Left lung (tissue), 10 donors: ENCODE results near the gene KIR3DL2. TPM values are rescaled to one million over a fixed set of nuclear protein-coding genes. Genes with fewer than 3 reads are reported as not detected.
"Not testable (repeated sequence)": the region's sequence is repeated elsewhere in the genome, so short reads cannot be mapped to it uniquely, and the experiment has no call there.

ENCODE experiments used
- ATAC-seq: fragments of 200-7000 bp; cut with Tn5 transposase; one replicate; pipeline ENCODE4 v1.9.1; 2020; ENCODE audit warnings: moderate library complexity
- DNase-seq, 4 donors: peaks; one replicate each; pipeline ENCODE4 v3.0.0-alpha.2; 2013 to 2020
- H3K27ac ChIP-seq, 2 donors: fragments of 200-600 bp; sonication (generic) in 1 of 2; one replicate each; pipeline versions ENCODE4 v1.5.0 to v1.8.0; 2020 to 2021
- H3K27me3 ChIP-seq, 2 donors: fragments of 200-600 bp; sonication (generic) in 1 of 2; one replicate each; pipeline versions ENCODE4 v1.5.0 to v1.8.0; 2020 to 2021
- H3K36me3 ChIP-seq, 2 donors: fragments of 200-600 bp; sonication (generic) in 1 of 2; one replicate each; pipeline versions ENCODE4 v1.5.0 to v1.8.0; 2020 to 2021
- H3K4me1 ChIP-seq, 2 donors: fragments of 200-600 bp; one replicate each; pipeline ENCODE4 v1.8.0; 2021
- H3K4me3 ChIP-seq, 2 donors: fragments of 200-600 bp; sonication (generic) in 1 of 2; one replicate each; pipeline versions ENCODE4 v1.5.0 to v1.8.0; 2020 to 2021; ENCODE audit warnings: mild to moderate bottlenecking in 1 of 2
- H3K9me3 ChIP-seq, 2 donors: fragments of 200-600 bp; sonication (generic) in 1 of 2; one replicate each; pipeline versions ENCODE4 v1.5.0 to v1.8.0; 2020 to 2021
- intact Hi-C, 2 donors: fragments of 100-400 bp; cut with DNase I; formaldehyde crosslinking; loops; one replicate each; pipeline versions ENCODE4 v1.11.2 to v1.14.2; 2022
- polyA plus RNA-seq, 6 donors: library from polyadenylated mRNA; unstranded; fragments of 120-200 nt; gene quantifications; one replicate each; pipeline ENCODE4 v1.2.1, GENCODE V29; 2013; ENCODE audit not compliant: insufficient read length in 6 of 6
- total RNA-seq, 2 donors: library from RNA; stranded (reverse); fragmentation: NEBNext Ultra II Directional; extraction: Animal tissue kit (Norgen Biotek cat#: 25700); gene quantifications; one replicate each; pipeline ENCODE4 v1.2.1, GENCODE V29; 2021
- TF ChIP-seq, protein P1 (sequence below), 2 donors: fragments of 200-600 bp; sonication (generic) in 1 of 2; IDR thresholded peaks; one replicate each; pipeline versions ENCODE4 v1.5.0 to v1.8.0; 2021; ENCODE audit warnings: antibody characterized with exemption in 2 of 2
- donor health status: DM: no; HTN: yes; CAD: no.
- donor health status: DM: no; HTN: no; CAD: no.

KIR3DL2 gene
- total and polyA plus RNA-seq, 8 donors, result 0.10 to 0.42 (median 0.20) TPM; not detected in 5

DNA sequence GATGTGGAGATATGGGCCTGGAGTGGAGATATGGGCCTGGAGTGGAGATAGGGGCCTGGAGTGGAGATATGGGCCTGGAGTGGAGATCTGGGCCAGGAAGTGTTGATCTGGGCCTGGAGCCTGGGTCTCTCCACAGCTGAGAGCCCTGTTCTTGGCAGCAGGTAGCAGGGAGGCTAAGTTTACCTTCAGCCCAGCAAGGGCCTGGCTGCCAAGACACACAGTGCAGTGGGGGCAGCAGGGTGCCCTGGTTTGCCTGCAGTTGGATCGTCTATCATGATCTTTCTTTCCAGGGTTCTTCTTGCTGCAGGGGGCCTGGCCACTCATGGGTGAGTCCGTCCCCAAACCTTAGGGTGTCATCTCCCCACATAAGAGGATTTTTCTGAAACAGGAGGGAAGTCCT, 687 bp downstream of the KIR3DL2 start:
- H3K36me3 ChIP-seq, result no peaks in the 10 kb centered on the region
- peaks cover 0 to 7% of the 10 kb centered on the region in 2 donors for H3K4me1 ChIP-seq
- no peak for DNase-seq
- no peaks in the 10 kb centered on the region for H3K9me3 ChIP-seq
- ATAC-seq, result no peak
- H3K4me3 ChIP-seq, result no peak overlapping the region
- no peak overlapping the region for H3K27ac ChIP-seq
- TF ChIP-seq, protein P1, sequence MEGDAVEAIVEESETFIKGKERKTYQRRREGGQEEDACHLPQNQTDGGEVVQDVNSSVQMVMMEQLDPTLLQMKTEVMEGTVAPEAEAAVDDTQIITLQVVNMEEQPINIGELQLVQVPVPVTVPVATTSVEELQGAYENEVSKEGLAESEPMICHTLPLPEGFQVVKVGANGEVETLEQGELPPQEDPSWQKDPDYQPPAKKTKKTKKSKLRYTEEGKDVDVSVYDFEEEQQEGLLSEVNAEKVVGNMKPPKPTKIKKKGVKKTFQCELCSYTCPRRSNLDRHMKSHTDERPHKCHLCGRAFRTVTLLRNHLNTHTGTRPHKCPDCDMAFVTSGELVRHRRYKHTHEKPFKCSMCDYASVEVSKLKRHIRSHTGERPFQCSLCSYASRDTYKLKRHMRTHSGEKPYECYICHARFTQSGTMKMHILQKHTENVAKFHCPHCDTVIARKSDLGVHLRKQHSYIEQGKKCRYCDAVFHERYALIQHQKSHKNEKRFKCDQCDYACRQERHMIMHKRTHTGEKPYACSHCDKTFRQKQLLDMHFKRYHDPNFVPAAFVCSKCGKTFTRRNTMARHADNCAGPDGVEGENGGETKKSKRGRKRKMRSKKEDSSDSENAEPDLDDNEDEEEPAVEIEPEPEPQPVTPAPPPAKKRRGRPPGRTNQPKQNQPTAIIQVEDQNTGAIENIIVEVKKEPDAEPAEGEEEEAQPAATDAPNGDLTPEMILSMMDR (IDR thresholded peaks at IDR 0.05), result no peak
- intact Hi-C loops, result no loop called here
- H3K27me3 ChIP-seq, result peaks cover 0 to 17% of the 10 kb centered on the region in 2 donors

DNA sequence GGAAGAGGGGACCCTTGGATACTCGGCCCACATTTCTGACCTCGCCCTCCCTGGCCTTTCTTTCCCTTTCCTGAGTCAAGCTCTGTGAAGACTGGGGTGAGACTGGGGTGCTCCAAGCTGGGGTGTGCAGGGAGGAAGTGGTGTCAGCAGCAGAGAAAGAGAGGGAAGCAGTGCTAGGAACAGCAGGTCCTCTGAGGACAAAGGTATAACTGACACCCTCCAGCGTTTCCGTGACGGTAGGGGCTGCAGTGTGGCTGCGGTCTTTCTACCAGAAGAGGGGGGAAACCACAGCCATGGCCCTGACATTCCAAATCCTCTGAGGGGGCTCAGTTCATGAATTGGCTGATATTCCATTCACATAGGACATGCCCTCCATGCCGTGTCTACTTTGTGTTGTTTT, 1.1 kb downstream of the KIR3DL2 start:
- Histone ChIP-seq H3K4me1 (peaks cover 0 to 7% of the 10 kb centered on the region in 2 donors), H3K27ac (no peak overlapping the region), H3K27me3 (peaks cover 0 to 17% of the 10 kb centered on the region in 2 donors), H3K4me3 (no peak overlapping the region), H3K36me3 (no peaks in the 10 kb centered on the region), H3K9me3 (no peaks in the 10 kb centered on the region)
- TF ChIP-seq, protein P1 (IDR thresholded peaks at IDR 0.05), result no peak
- no peak for DNase-seq
- ATAC-seq, result no peak
- intact Hi-C loops, result no loop called here

DNA sequence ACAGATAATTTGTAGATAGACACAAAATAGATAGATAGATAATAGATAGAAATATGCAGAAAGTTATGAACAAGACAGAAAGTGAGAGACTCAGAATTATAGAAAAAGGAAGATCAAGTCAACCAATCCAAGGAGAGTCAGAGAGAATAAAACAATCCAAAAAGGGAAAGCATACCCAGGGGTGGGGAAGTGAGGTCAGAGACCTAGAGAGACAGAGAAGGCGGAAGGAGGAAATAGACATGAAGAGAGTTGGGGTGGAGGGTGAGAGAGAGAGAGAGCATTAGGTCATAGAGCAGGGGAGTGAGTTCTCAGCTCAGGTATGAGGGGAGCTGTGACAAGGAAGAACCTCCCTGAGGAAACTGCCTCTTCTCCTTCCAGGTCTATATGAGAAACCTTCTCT, 5.0 kb downstream of the KIR3DL2 start:
- H3K4me3 ChIP-seq, DNase-seq, H3K9me3 ChIP-seq, ATAC-seq, H3K27ac ChIP-seq, H3K36me3 ChIP-seq, intact Hi-C loops: not testable (repeated sequence)
- Histone ChIP-seq H3K27me3 (peaks cover 0 to 15% of the 10 kb centered on the region in 2 donors), H3K4me1 (peaks cover 0 to 10% of the 10 kb centered on the region in 2 donors)

DNA sequence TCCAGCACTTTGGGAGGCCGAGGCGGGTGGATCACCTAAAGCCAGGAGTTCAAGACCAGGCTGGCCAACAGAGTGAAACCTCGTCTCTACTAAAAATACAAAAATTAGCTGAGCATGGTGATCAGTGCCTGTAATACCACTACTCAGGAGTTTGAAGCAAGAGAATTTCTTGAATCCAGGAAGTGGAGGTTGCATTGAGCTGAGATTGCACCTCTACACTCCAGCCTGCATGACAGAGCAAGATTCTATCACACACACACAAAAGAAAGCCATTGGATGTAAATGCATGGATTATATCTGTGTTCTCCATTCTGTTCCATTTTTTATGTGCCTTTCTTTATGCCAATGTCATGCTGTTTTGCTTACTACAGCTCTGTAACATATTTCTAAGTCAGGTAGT, 8.2 kb downstream of the KIR3DL2 start:
- DNase-seq, H3K27ac ChIP-seq, ATAC-seq, H3K9me3 ChIP-seq, H3K4me1 ChIP-seq, intact Hi-C loops, H3K4me3 ChIP-seq, H3K36me3 ChIP-seq: not testable (repeated sequence)
- H3K27me3 ChIP-seq, result peaks cover 0 to 24% of the 10 kb centered on the region in 2 donors

DNA sequence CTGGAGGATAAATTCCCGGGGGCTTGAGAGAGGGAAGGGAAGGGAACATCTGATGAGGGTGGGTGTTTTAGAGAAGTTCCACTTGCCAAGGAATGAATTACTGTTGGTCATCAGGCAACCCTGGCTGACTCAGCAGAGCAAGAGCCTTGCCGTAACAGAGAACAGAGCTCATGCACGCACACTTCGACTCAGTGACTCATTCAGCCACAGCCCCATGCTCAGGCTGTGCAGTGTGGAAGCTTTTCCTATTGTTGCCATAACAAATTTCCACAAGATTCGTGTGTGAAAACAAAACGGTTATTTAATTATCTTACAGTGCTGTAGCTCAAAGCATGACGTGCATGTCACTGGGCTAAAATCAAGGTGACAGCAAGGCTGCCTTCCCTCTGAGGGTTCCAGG, 9.2 kb downstream of the KIR3DL2 start:
- ATAC-seq, H3K27ac ChIP-seq, H3K9me3 ChIP-seq, H3K4me1 ChIP-seq, intact Hi-C loops, H3K36me3 ChIP-seq, H3K4me3 ChIP-seq: not testable (repeated sequence)
- peaks cover 0 to 24% of the 10 kb centered on the region in 2 donors for H3K27me3 ChIP-seq
- peak in 1 of 4 donors; percentile 37 for DNase-seq

DNA sequence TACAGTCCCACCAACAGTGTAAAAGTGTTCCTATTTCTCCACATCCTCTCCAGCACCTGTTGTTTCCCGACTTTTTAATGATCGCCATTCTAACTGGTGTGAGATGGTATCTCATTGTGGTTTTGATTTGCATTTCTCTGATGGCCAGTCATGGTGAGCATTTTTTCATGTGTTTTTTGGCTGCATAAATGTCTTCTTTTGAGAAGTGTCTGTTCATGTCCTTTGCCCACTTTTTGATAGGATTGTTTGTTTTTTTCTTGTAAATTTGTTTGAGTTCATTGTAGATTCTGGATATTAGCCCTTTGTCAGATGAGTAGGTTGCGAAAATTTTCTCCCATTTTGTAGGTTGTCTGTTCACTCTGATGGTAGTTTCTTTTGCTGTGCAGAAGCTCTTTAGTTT, 13.2 kb downstream of the KIR3DL2 start:
- H3K36me3 ChIP-seq, H3K4me3 ChIP-seq, H3K9me3 ChIP-seq, DNase-seq, intact Hi-C loops, H3K27ac ChIP-seq, ATAC-seq, H3K4me1 ChIP-seq: not testable (repeated sequence)
- H3K27me3 ChIP-seq, result peaks cover 0 to 44% of the 10 kb centered on the region in 2 donors

DNA sequence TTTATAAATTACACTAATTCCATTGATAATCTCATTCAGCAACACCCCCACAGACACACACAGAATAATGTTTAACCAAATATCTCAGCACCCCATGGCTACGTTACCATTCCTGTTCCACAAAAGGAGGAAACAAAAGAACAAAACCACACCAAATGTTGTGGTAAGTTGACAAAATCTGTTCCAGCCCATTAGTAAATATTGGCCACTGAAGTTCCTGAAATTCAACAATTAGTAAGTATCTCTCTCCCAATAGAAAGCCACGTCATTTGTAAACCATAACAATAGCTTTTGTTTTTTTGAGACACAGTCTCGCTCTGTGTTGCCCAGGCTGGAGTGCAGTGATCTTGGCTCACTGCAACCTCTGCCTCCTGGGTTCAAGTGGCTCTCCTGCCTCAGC, 21.5 kb downstream of the KIR3DL2 start:
- ATAC-seq, result no peak

More for the DNA sequence above, 21.5 kb downstream of the KIR3DL2 start:
- no peak overlapping the region for H3K4me3 ChIP-seq
- peaks cover 0 to 18% of the 10 kb centered on the region in 2 donors for H3K27me3 ChIP-seq
- H3K4me1 ChIP-seq, result peaks cover 0 to 27% of the 10 kb centered on the region in 2 donors
- TF ChIP-seq, protein P1 (IDR thresholded peaks at IDR 0.05), result no peak
- no peak for DNase-seq
- H3K36me3 ChIP-seq, result no peaks in the 10 kb centered on the region
- intact Hi-C loops, result no loop called here
- H3K9me3 ChIP-seq, result no peaks in the 10 kb centered on the region
- H3K27ac ChIP-seq, result peak overlapping the region in 1 of 2 donors; percentile 73
